22Rv1 (cell line): ENCODE results near the gene BUD13.

Experiments used
- CTCF ChIP-seq: fragments of 450-650 bp; IDR thresholded peaks from 2 replicates; pipeline ENCODE4 v1.5.1; 2017; ENCODE audit warnings: mild to moderate bottlenecking
- ZFX ChIP-seq: fragments of 450-650 bp; IDR thresholded peaks from 2 replicates; pipeline ENCODE4 v1.6.1; 2017; ENCODE audit warnings: antibody characterized with exemption, borderline replicate concordance

GRCh38 chr11:116790167-116791001 is 17.6 kb upstream of the BUD13 start:
- TF ChIP-seq CTCF (no peak), ZFX (no peak)
